A673 (cell line): ENCODE measurements around the gene VENTX. TPM values are rescaled to one million over a fixed set of nuclear protein-coding genes. Genes with fewer than 3 reads are reported as not detected.
"Not testable (repeated sequence)": the region's sequence is repeated elsewhere in the genome, so short reads cannot be mapped to it uniquely, and the experiment has no call there.

Source experiments
- BruUV-seq: library from RNA; stranded (reverse); fragments of 400-500 nt; replicated peaks from 2 replicates; lab custom pipeline; 2021; lab: Mats Ljungman, UMichigan
- CTCF ChIA-PET: fragments of 300-600 bp; sonication (Branson Sonifier 250); formaldehyde crosslinking; loops from one replicate; lab custom pipeline; 2022; ENCODE audit warnings: antibody characterized with exemption; lab: Charles Lee
- POLR2A ChIA-PET: fragments of 300-600 bp; sonication (Branson Sonifier 250); formaldehyde crosslinking; loops from one replicate; lab custom pipeline; 2022; ENCODE audit warnings: antibody characterized with exemption; ENCODE audit not compliant: low non-redundant PET; lab: Charles Lee
- DNase-seq: peaks from one replicate; pipeline ENCODE4 v3.0.0-alpha.2; 2015; ENCODE audit warnings: low spot score
- H3K27ac ChIP-seq: fragments of 200-600 bp; sonication (generic); 2 replicates; pipeline ENCODE4 v1.5.1; 2016; ENCODE audit warnings: mixed run types, low read depth, mild to moderate bottlenecking, mixed read lengths, antibody characterized with exemption, low read length; ENCODE audit not compliant: poor library complexity, severe bottlenecking
- H3K27me3 ChIP-seq: fragments of 200-600 bp; sonication (generic); replicated peaks from 2 replicates; pipeline ENCODE4 v1.6.1; 2017; ENCODE audit warnings: mixed run types, low read depth, mild to moderate bottlenecking, mixed read lengths, antibody characterized with exemption, low read length; ENCODE audit not compliant: insufficient read depth, poor library complexity
- H3K36me3 ChIP-seq: fragments of 200-600 bp; sonication (generic); 2 replicates; pipeline ENCODE4 v1.6.1; 2016; ENCODE audit warnings: mixed run types, mild to moderate bottlenecking, mixed read lengths, antibody characterized with exemption, low read length; ENCODE audit not compliant: insufficient read depth, poor library complexity, severe bottlenecking
- H3K4me1 ChIP-seq: fragments of 200-600 bp; sonication (generic); 2 replicates; pipeline ENCODE4 v1.6.1; 2017; ENCODE audit warnings: mixed run types, mild to moderate bottlenecking, mixed read lengths, antibody characterized with exemption, low read length; ENCODE audit not compliant: insufficient read depth, poor library complexity, severe bottlenecking
- H3K4me3 ChIP-seq: fragments of 200-600 bp; sonication (generic); 2 replicates; pipeline ENCODE4 v1.5.1; 2016; ENCODE audit warnings: low read depth, mixed run types, mild to moderate bottlenecking, mixed read lengths, low read length; ENCODE audit not compliant: poor library complexity, severe bottlenecking
- H3K9me3 ChIP-seq: fragments of 200-600 bp; sonication (generic); 2 replicates; pipeline ENCODE4 v1.6.1; 2016; ENCODE audit warnings: mixed run types, low read depth, mild to moderate bottlenecking, mixed read lengths, antibody characterized with exemption, low read length; ENCODE audit not compliant: poor library complexity, severe bottlenecking
- CTCF ChIP-seq: fragments of 300-800, 200-600 bp; sonication (generic); conservative IDR thresholded peaks from 2 replicates; pipeline ENCODE4 v1.5.1; 2017; ENCODE audit warnings: low read depth, mild to moderate bottlenecking, antibody characterized with exemption, low read length, moderate library complexity, mixed read lengths
- EZH2 ChIP-seq: fragments of 200-600 bp; sonication (generic); IDR thresholded peaks from 2 replicates; pipeline ENCODE4 v1.6.1; 2017; ENCODE audit warnings: borderline replicate concordance, low read depth, mild to moderate bottlenecking, mixed read lengths, antibody characterized with exemption, low read length; ENCODE audit not compliant: poor library complexity, severe bottlenecking
- intact Hi-C: fragments of 100-400 bp; cut with micrococcal nuclease; formaldehyde crosslinking; loops from one replicate; pipeline ENCODE4 v1.10.0; 2022; ENCODE audit not compliant: unreplicated experiment
- total RNA-seq: library from RNA; stranded (reverse); gene quantifications from 2 replicates; pipeline ENCODE4 v1.2.3, GENCODE V29; 2021

Gene VENTX
- total RNA-seq, 1 experiment from 2014 or later: not detected

GRCh38 chr10:133263674-133264073, 26.0 kb downstream of the VENTX start:
- intact Hi-C loops: no loop called here

GRCh38 chr10:133264461-133264860, 26.8 kb downstream of the VENTX start:
- no TSS peak for BruUV-seq
- Histone ChIP-seq H3K36me3 (no peaks in the 10 kb centered on the region), H3K27me3 (no peaks in the 10 kb centered on the region), H3K9me3 (no peaks in the 10 kb centered on the region), H3K27ac (no peak overlapping the region), H3K4me1 (peaks cover 11% of the 10 kb centered on the region), H3K4me3 (no peak overlapping the region)
- POLR2A ChIA-PET: no interaction called here
- no peak for DNase-seq
- intact Hi-C loops: no loop called here
- CTCF ChIA-PET: no interaction called here
- TF ChIP-seq EZH2 (no peak), CTCF (no peak)

More at GRCh38 chr10:133263674-133264073, 26.0 kb downstream of the VENTX start:
- TF ChIP-seq EZH2: no peak
- no peak for TF ChIP-seq CTCF
- no peaks in the 10 kb centered on the region for H3K36me3 ChIP-seq
- H3K9me3 ChIP-seq: no peaks in the 10 kb centered on the region
- CTCF ChIA-PET: no interaction called here
- H3K4me3 ChIP-seq: no peak overlapping the region
- no peaks in the 10 kb centered on the region for H3K27me3 ChIP-seq
- no peak overlapping the region for H3K27ac ChIP-seq
- POLR2A ChIA-PET: no interaction called here
- no TSS peak for BruUV-seq
- DNase-seq: no peak
- peaks cover 19% of the 10 kb centered on the region for H3K4me1 ChIP-seq

- POLR2A ChIA-PET, CTCF ChIA-PET, H3K36me3 ChIP-seq, BruUV-seq, H3K27ac ChIP-seq, H3K4me3 ChIP-seq, intact Hi-C loops, H3K27me3 ChIP-seq, H3K9me3 ChIP-seq, DNase-seq, H3K4me1 ChIP-seq: not testable (repeated sequence)
Measured at GRCh38 chr10:133265052-133265451, 27.4 kb downstream of the VENTX start.

- Histone ChIP-seq H3K36me3 (no peaks in the 10 kb centered on the region), H3K27ac (no peak overlapping the region), H3K9me3 (no peaks in the 10 kb centered on the region), H3K4me3 (no peak overlapping the region), H3K4me1 (peaks cover 2% of the 10 kb centered on the region), H3K27me3 (no peaks in the 10 kb centered on the region)
- ChIA-PET POLR2A (no interaction called here), CTCF (no interaction called here)
- DNase-seq: no peak
- BruUV-seq: no TSS peak
- TF ChIP-seq EZH2: no peak
- no peak for TF ChIP-seq CTCF
- intact Hi-C loops: no loop called here
Measured at GRCh38 chr10:133266056-133266795, 28.6 kb downstream of the VENTX start.
